ENCODE data around the gene NAMPT. TPM values are rescaled to one million over a fixed set of nuclear protein-coding genes. Genes with fewer than 3 reads are reported as not detected.

Gene NAMPT
- polyA plus RNA-seq, 1 donor from 2014 or later = 19.4 TPM

GRCh38 chr7:106246902-106247711 lies 37.7 kb downstream of the NAMPT start:
- Mint-ChIP-seq H3K27me3 (no peaks in the 10 kb centered on the region), H3K4me3 (no peak overlapping the region), H3K9me3 (peaks cover 5 to 18% (median 10%) of the 10 kb centered on the region in 3 donors), H3K4me1 (no peaks in the 10 kb centered on the region), H3K27ac (no peak overlapping the region), H3K36me3 (peaks cover 25% of the 10 kb centered on the region)

- Mint-ChIP-seq H3K4me3 (no peak overlapping the region), H3K4me1 (no peaks in the 10 kb centered on the region), H3K27me3 (no peaks in the 10 kb centered on the region), H3K27ac (no peak overlapping the region), H3K9me3 (peaks cover 5 to 18% (median 10%) of the 10 kb centered on the region in 3 donors), H3K36me3 (peaks cover 15% of the 10 kb centered on the region)
These were observed 40.9 kb downstream of the NAMPT start for GRCh38 chr7:106243893-106244292.

GRCh38 chr7:106239406-106239805 lies 45.4 kb downstream of the NAMPT start:
- Mint-ChIP-seq H3K36me3 (peaks cover 2% of the 10 kb centered on the region), H3K9me3 (peaks cover 0 to 5% (median 3%) of the 10 kb centered on the region in 3 donors), H3K27ac (no peak overlapping the region), H3K4me1 (no peaks in the 10 kb centered on the region), H3K4me3 (no peak overlapping the region), H3K27me3 (peaks cover under 1% of the 10 kb centered on the region)

- Mint-ChIP-seq H3K4me3 (no peak overlapping the region), H3K9me3 (no peaks in the 10 kb centered on the region), H3K27me3 (peaks cover 2% of the 10 kb centered on the region), H3K36me3 (peaks cover 2% of the 10 kb centered on the region), H3K4me1 (no peaks in the 10 kb centered on the region), H3K27ac (no peak overlapping the region)
These were observed 46.0 kb downstream of the NAMPT start for GRCh38 chr7:106238830-106239229.

- Mint-ChIP-seq H3K9me3 (no peaks in the 10 kb centered on the region), H3K4me3 (no peak overlapping the region), H3K4me1 (no peaks in the 10 kb centered on the region), H3K27me3 (peaks cover 7% of the 10 kb centered on the region), H3K36me3 (no peaks in the 10 kb centered on the region), H3K27ac (no peak overlapping the region)
These were observed 48.7 kb downstream of the NAMPT start for GRCh38 chr7:106236065-106236464.

- Mint-ChIP-seq H3K9me3 (no peaks in the 10 kb centered on the region), H3K36me3 (no peaks in the 10 kb centered on the region), H3K4me3 (no peak overlapping the region), H3K27me3 (peaks cover 10% of the 10 kb centered on the region), H3K4me1 (no peaks in the 10 kb centered on the region), H3K27ac (no peak overlapping the region)
These were observed 50.4 kb downstream of the NAMPT start for GRCh38 chr7:106234425-106234824.

- no peak overlapping the region for H3K27ac Mint-ChIP-seq
- H3K27me3 Mint-ChIP-seq = peaks cover 10% of the 10 kb centered on the region
- H3K4me3 Mint-ChIP-seq = no peak overlapping the region
- H3K36me3 Mint-ChIP-seq = no peaks in the 10 kb centered on the region
- no peaks in the 10 kb centered on the region for H3K4me1 Mint-ChIP-seq
- no peaks in the 10 kb centered on the region for H3K9me3 Mint-ChIP-seq
These were observed 52.8 kb downstream of the NAMPT start for GRCh38 chr7:106231856-106232490.

- Mint-ChIP-seq H3K9me3 (no peaks in the 10 kb centered on the region), H3K4me1 (no peaks in the 10 kb centered on the region)
These were observed 58.9 kb downstream of the NAMPT start for GRCh38 chr7:106225856-106226255.

GRCh38 chr7:106224797-106225196 lies 60.0 kb downstream of the NAMPT start:
- Mint-ChIP-seq H3K27ac (no peak overlapping the region), H3K36me3 (no peaks in the 10 kb centered on the region), H3K4me1 (no peaks in the 10 kb centered on the region), H3K27me3 (peaks cover 4% of the 10 kb centered on the region), H3K4me3 (no peak overlapping the region), H3K9me3 (no peaks in the 10 kb centered on the region)

More at GRCh38 chr7:106225856-106226255, 58.9 kb downstream of the NAMPT start:
- no peak overlapping the region for H3K4me3 Mint-ChIP-seq
- H3K27ac Mint-ChIP-seq = no peak overlapping the region
- no peaks in the 10 kb centered on the region for H3K36me3 Mint-ChIP-seq
- peaks cover 8% of the 10 kb centered on the region for H3K27me3 Mint-ChIP-seq

GRCh38 chr7:106223156-106223555 lies 61.6 kb downstream of the NAMPT start:
- no peaks in the 10 kb centered on the region for H3K9me3 Mint-ChIP-seq
- H3K4me3 Mint-ChIP-seq = no peak overlapping the region
- no peak overlapping the region for H3K27ac Mint-ChIP-seq
- peaks cover 4% of the 10 kb centered on the region for H3K27me3 Mint-ChIP-seq
- no peaks in the 10 kb centered on the region for H3K4me1 Mint-ChIP-seq
- H3K36me3 Mint-ChIP-seq = no peaks in the 10 kb centered on the region

- Mint-ChIP-seq H3K36me3 (no peaks in the 10 kb centered on the region), H3K9me3 (no peaks in the 10 kb centered on the region), H3K27me3 (peaks cover 4% of the 10 kb centered on the region), H3K4me1 (no peaks in the 10 kb centered on the region), H3K4me3 (no peak overlapping the region), H3K27ac (no peak overlapping the region)
These were observed 62.2 kb downstream of the NAMPT start for GRCh38 chr7:106222545-106222944.

GRCh38 chr7:106220307-106220706 lies 64.5 kb downstream of the NAMPT start:
- Mint-ChIP-seq H3K4me1 (no peaks in the 10 kb centered on the region), H3K36me3 (no peaks in the 10 kb centered on the region), H3K27me3 (peaks cover 4% of the 10 kb centered on the region), H3K9me3 (no peaks in the 10 kb centered on the region), H3K4me3 (no peak overlapping the region), H3K27ac (no peak overlapping the region)

- Mint-ChIP-seq H3K36me3 (no peaks in the 10 kb centered on the region), H3K4me3 (no peak overlapping the region), H3K27me3 (no peaks in the 10 kb centered on the region), H3K4me1 (no peaks in the 10 kb centered on the region), H3K9me3 (no peaks in the 10 kb centered on the region), H3K27ac (no peak overlapping the region)
These were observed 65.6 kb downstream of the NAMPT start for GRCh38 chr7:106219170-106219569.

GRCh38 chr7:106218546-106218945 lies 66.2 kb downstream of the NAMPT start:
- no peaks in the 10 kb centered on the region for H3K4me1 Mint-ChIP-seq
- no peaks in the 10 kb centered on the region for H3K36me3 Mint-ChIP-seq
- no peaks in the 10 kb centered on the region for H3K9me3 Mint-ChIP-seq
- no peaks in the 10 kb centered on the region for H3K27me3 Mint-ChIP-seq
- H3K4me3 Mint-ChIP-seq = no peak overlapping the region
- H3K27ac Mint-ChIP-seq = no peak overlapping the region

GRCh38 chr7:106216923-106217542 lies 67.8 kb downstream of the NAMPT start:
- no peaks in the 10 kb centered on the region for H3K9me3 Mint-ChIP-seq
- H3K4me3 Mint-ChIP-seq = no peak overlapping the region
- no peaks in the 10 kb centered on the region for H3K36me3 Mint-ChIP-seq
- H3K27ac Mint-ChIP-seq = no peak overlapping the region
- peaks cover 3% of the 10 kb centered on the region for H3K27me3 Mint-ChIP-seq
- no peaks in the 10 kb centered on the region for H3K4me1 Mint-ChIP-seq
